Measurements from ENCODE around the gene ABHD11. TPM values are rescaled to one million over a fixed set of nuclear protein-coding genes. Genes with fewer than 3 reads are reported as not detected.

ABHD11 gene
- total and polyA plus RNA-seq, 2 of the 4 experiments (the other 2 are of a cell fraction) = 13.4 to 19.9 TPM

DNA sequence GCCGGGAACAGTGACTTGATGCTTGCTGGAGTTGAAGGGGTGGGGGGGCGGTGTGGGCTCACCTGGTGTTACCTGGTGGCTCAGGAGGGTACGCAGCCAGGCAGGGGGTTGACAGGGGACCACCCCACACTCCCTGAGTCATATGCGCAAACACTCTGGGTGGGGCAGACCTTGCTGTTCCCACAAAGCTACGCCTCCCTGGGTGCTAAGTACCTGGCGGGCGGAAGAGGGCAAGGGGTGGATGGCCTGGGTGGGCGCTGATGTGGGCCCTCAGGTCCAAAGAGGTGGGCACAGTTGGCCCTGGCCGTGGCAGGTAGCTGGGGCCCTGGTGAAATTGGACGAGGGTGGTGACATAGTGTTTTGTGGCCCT, 33.1 kb downstream of the ABHD11 start:
- no peak overlapping the region for H4K5ac ChIP-seq (ENCODE audit: low read depth, low read length)
- peaks cover 37% of the 10 kb centered on the region for H3K36me3 ChIP-seq (ENCODE audit: control insufficient read depth, insufficient read depth, low read length)
- H4K20me1 ChIP-seq (ENCODE audit: insufficient read depth, low read length) = peaks cover 65% of the 10 kb centered on the region
- H4K91ac ChIP-seq (ENCODE audit: insufficient read depth, low read depth, low read length) = no peak overlapping the region
- H4K8ac ChIP-seq (ENCODE audit: low read depth in 2 of 2, low read length in 2 of 2) = no peak overlapping the region
- in situ Hi-C loops (cut with MboI; ENCODE audit: low sequenced_read_pairs) = no loop called here
- ChIA-PET CTCF (no interaction called here), POLR2A (ENCODE audit: unreplicated experiment) (no interaction called here)
- H3K79me1 ChIP-seq (ENCODE audit: low read depth in 1 of 2, low read length in 2 of 2) = peaks cover 11 to 50% of the 10 kb centered on the region in 2 experiments; a peak in 3 of 4 replicates
- peaks cover 8% of the 10 kb centered on the region for H3K4me1 ChIP-seq (ENCODE audit: control insufficient read depth, insufficient read depth, low read length)
- intact Hi-C loops (cut with micrococcal nuclease) = no loop called here
- no peak overlapping the region for H2BK20ac ChIP-seq (ENCODE audit: low read depth, low read length)
- H2BK15ac ChIP-seq (ENCODE audit: low read depth, low read length) = no peak overlapping the region
- TF ChIP-seq CHD1 (IDR thresholded peaks at IDR 0.05; ENCODE audit: low read depth, low read length) (no peak), FOS (IDR thresholded peaks at IDR 0.05; ENCODE audit: low read depth, low read length) (no peak), RFX5 (IDR thresholded peaks at IDR 0.05; ENCODE audit: low read depth, low read length) (no peak), POLR2A (IDR thresholded peaks at IDR 0.05; ENCODE audit: low read depth, low read length) (no peak), SMC3 (IDR thresholded peaks at IDR 0.05; ENCODE audit: low read depth, low read length) (no peak), MAZ (IDR thresholded peaks at IDR 0.05; ENCODE audit: borderline replicate concordance, low read depth, low read length) (no peak), MAFK (IDR thresholded peaks at IDR 0.05; ENCODE audit: low read depth, low read length) (no peak), RAD21 (IDR thresholded peaks at IDR 0.05; ENCODE audit: low read length) (no peak), ELK1 (IDR thresholded peaks at IDR 0.05; ENCODE audit: borderline replicate concordance, low read depth, low read length) (no peak), MXI1 (IDR thresholded peaks at IDR 0.05; ENCODE audit: borderline replicate concordance, low read depth, low read length) (no peak), RCOR1 (IDR thresholded peaks at IDR 0.05; ENCODE audit: insufficient replicate concordance, low read length) (no peak), BHLHE40 (IDR thresholded peaks at IDR 0.05; ENCODE audit: low read depth, low read length) (no peak)
- H3K4me2 ChIP-seq (ENCODE audit: low read depth, low read length) = no peak overlapping the region
- peaks cover 9% of the 10 kb centered on the region; the same call in 1 of the 2 replicates for H3K9me1 ChIP-seq (ENCODE audit: insufficient read depth, low read length)
- no peaks in the 10 kb centered on the region for H3K9me3 ChIP-seq (ENCODE audit: control insufficient read depth, insufficient read depth, low read length)
- dilution Hi-C loops (cut with HindIII; ENCODE audit: low sequenced_read_pairs, unreplicated experiment) = no loop called here
- H3K14ac ChIP-seq (replicated peaks; ENCODE audit: low read depth, low read length) = no peak overlapping the region
- no peak overlapping the region for H2BK5ac ChIP-seq (ENCODE audit: low read depth, low read length, poor library complexity, severe bottlenecking)
- no TSS peak for BruUV-seq (replicated peaks)
- H2AK5ac ChIP-seq (ENCODE audit: low read depth, low read length) = 0 out of 2 replicates have a peak overlapping the region, but pooled peaks have one; percentile 16
- no peak for ATAC-seq (ENCODE audit: low read depth)
- no peak overlapping the region for H3K23ac ChIP-seq (ENCODE audit: low read depth, low read length)
- no peak overlapping the region for H3K56ac ChIP-seq (ENCODE audit: extremely low read depth, insufficient read depth, low read length)
- H2AK9ac ChIP-seq (replicated peaks; ENCODE audit: low read depth, low read length, poor library complexity) = peak overlapping the region; percentile 89
- H3K4me3 ChIP-seq (ENCODE audit: insufficient read depth, low read depth, low read length) = no peak overlapping the region
- H2AFZ ChIP-seq (replicated peaks; ENCODE audit: low read length, poor library complexity) = no peak overlapping the region
- H2BK120ac ChIP-seq (ENCODE audit: low read depth, low read length) = no peak overlapping the region
- H3K4ac ChIP-seq (ENCODE audit: low read depth, low read length) = no peak overlapping the region
- no peak overlapping the region for H3K9ac ChIP-seq (ENCODE audit: low read depth, low read length)
- H3K27ac ChIP-seq (ENCODE audit: insufficient read depth, low read length) = no peak overlapping the region
- no peak for DNase-seq
- H3K27me3 ChIP-seq (ENCODE audit: control insufficient read depth, insufficient read depth, low read length) = no peaks in the 10 kb centered on the region
- H3K18ac ChIP-seq (ENCODE audit: low read depth, low read length) = no peak overlapping the region
- WGBS, 2 experiments (ENCODE audit: extremely low coverage in 2 of 2, insufficient read length in 1 of 2) = 100% methylated on average over 2 of the region's 10 CpGs; no CpG with 5 or more reads in 1 of the 2 experiments

Data from IMR-90 (cell line).